ENCODE measurements around the gene OPCML. TPM values are rescaled to one million over a fixed set of nuclear protein-coding genes. Genes with fewer than 3 reads are reported as not detected.

The OPCML gene
- total RNA-seq, 1 donor from 2014 or later = not detected

DNA sequence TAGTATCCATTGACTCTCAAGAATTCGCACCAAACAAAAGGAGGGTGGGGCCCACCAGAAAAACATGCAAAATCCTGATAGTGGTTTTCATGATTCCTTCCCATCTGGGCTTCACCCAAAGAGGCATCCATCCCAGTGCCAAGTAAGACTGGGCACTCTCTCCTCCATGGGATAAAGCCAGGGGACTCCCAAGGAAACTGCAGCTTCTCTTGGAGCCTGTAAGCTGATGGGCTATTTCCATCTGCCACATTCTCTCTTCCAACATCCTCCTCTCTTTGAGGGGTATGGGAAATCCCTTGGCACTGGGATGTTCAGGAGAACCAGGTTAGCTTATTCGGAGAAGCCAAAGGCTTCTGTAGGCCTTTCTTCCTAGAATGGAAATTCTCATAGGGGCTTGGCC is 10.8 kb downstream of the OPCML start:
- no peaks in the 10 kb centered on the region for H3K9me3 ChIP-seq
- DNase-seq (ENCODE audit: extremely low spot score in 2 of 2) = no peak
- no peaks in the 10 kb centered on the region for H3K4me1 ChIP-seq

GRCh38 chr11:133520707-133521106 is 11.6 kb downstream of the OPCML start:
- H3K4me1 ChIP-seq = no peaks in the 10 kb centered on the region
- no peak for TF ChIP-seq CTCF (IDR thresholded peaks at IDR 0.05)
- TF ChIP-seq POLR2AphosphoS5 (IDR thresholded peaks at IDR 0.05; ENCODE audit: insufficient read depth in 1 of 2, low read depth in 1 of 2) = no peak
- no peak for TF ChIP-seq POLR2A (IDR thresholded peaks at IDR 0.05)
- H3K9me3 ChIP-seq = no peaks in the 10 kb centered on the region
- H3K27ac ChIP-seq = no peak overlapping the region
- DNase-seq (ENCODE audit: extremely low spot score in 2 of 2) = no peak
- H3K4me3 ChIP-seq = no peak overlapping the region
- no peaks in the 10 kb centered on the region for H3K27me3 ChIP-seq
- intact Hi-C loops (cut with DNase I) = no loop called here
- H3K36me3 ChIP-seq = no peaks in the 10 kb centered on the region

More for the DNA sequence above, 10.8 kb downstream of the OPCML start:
- Histone ChIP-seq H3K4me3 (no peak overlapping the region), H3K36me3 (no peaks in the 10 kb centered on the region), H3K27me3 (no peaks in the 10 kb centered on the region), H3K27ac (no peak overlapping the region)
- intact Hi-C loops (cut with DNase I) = no loop called here
- TF ChIP-seq CTCF (IDR thresholded peaks at IDR 0.05) = no peak
- TF ChIP-seq POLR2A (IDR thresholded peaks at IDR 0.05) = no peak
- no peak for TF ChIP-seq POLR2AphosphoS5 (IDR thresholded peaks at IDR 0.05; ENCODE audit: insufficient read depth in 1 of 2, low read depth in 1 of 2)

GRCh38 chr11:133519560-133519959 is 12.7 kb downstream of the OPCML start:
- intact Hi-C loops (cut with DNase I) = no loop called here
- H3K9me3 ChIP-seq = no peaks in the 10 kb centered on the region
- TF ChIP-seq CTCF (IDR thresholded peaks at IDR 0.05) (no peak), POLR2AphosphoS5 (IDR thresholded peaks at IDR 0.05; ENCODE audit: insufficient read depth in 1 of 2, low read depth in 1 of 2) (no peak), POLR2A (IDR thresholded peaks at IDR 0.05) (no peak)
- no peaks in the 10 kb centered on the region for H3K36me3 ChIP-seq
- H3K27ac ChIP-seq = no peak overlapping the region
- no peak for DNase-seq (ENCODE audit: extremely low spot score in 2 of 2)
- H3K4me3 ChIP-seq = no peak overlapping the region
- no peaks in the 10 kb centered on the region for H3K27me3 ChIP-seq
- no peaks in the 10 kb centered on the region for H3K4me1 ChIP-seq

GRCh38 chr11:133518702-133519264 is 13.5 kb downstream of the OPCML start:
- DNase-seq (ENCODE audit: extremely low spot score in 2 of 2) = no peak
- Histone ChIP-seq H3K4me1 (no peaks in the 10 kb centered on the region), H3K9me3 (no peaks in the 10 kb centered on the region), H3K36me3 (no peaks in the 10 kb centered on the region), H3K27me3 (no peaks in the 10 kb centered on the region), H3K27ac (no peak overlapping the region), H3K4me3 (no peak overlapping the region)
- intact Hi-C loops (cut with DNase I) = no loop called here
- TF ChIP-seq CTCF (IDR thresholded peaks at IDR 0.05) (no peak), POLR2A (IDR thresholded peaks at IDR 0.05) (no peak), POLR2AphosphoS5 (IDR thresholded peaks at IDR 0.05; ENCODE audit: insufficient read depth in 1 of 2, low read depth in 1 of 2) (no peak)

- DNase-seq (ENCODE audit: extremely low spot score in 2 of 2) = no peak
- H3K36me3 ChIP-seq = no peaks in the 10 kb centered on the region
- H3K27ac ChIP-seq = no peak overlapping the region
- intact Hi-C loops (cut with DNase I) = no loop called here
- H3K4me3 ChIP-seq = no peak overlapping the region
- no peaks in the 10 kb centered on the region for H3K27me3 ChIP-seq
- TF ChIP-seq POLR2A (IDR thresholded peaks at IDR 0.05) (no peak), CTCF (IDR thresholded peaks at IDR 0.05) (no peak), POLR2AphosphoS5 (IDR thresholded peaks at IDR 0.05; ENCODE audit: insufficient read depth in 1 of 2, low read depth in 1 of 2) (no peak)
- no peaks in the 10 kb centered on the region for H3K4me1 ChIP-seq
- H3K9me3 ChIP-seq = no peaks in the 10 kb centered on the region
Observed at GRCh38 chr11:133516845-133517244, 15.5 kb downstream of the OPCML start.

Measured in vagina (tissue), 2 donors.